ENCODE data around the gene ST3GAL3. TPM values are rescaled to one million over a fixed set of nuclear protein-coding genes. Genes with fewer than 3 reads are reported as not detected.

ST3GAL3 gene
- total RNA-seq, 1 donor from 2014 or later = 25.1 TPM

GRCh38 chr1:43969746-43970466, 262.6 kb downstream of the ST3GAL3 start, which contains the start of gene DPH2:
TSS of gene DPH2 (plus strand) at chr1:43970010. CDS start at chr1:43970176, 166 bp downstream.
- Histone ChIP-seq H3K9me3 (ENCODE audit: control insufficient read depth in 3 of 3, low read length in 3 of 3) (no peaks in the 10 kb centered on the region), H3K27ac (ENCODE audit: low read depth, low read length) (peak within 1 kb of the TSS; percentile 54), H3K4me1 (ENCODE audit: control insufficient read depth in 3 of 3, insufficient read depth in 3 of 3, low read length in 3 of 3) (peaks cover 38 to 48% (median 48%) of the 10 kb centered on the region in 3 donors)

GRCh38 chr1:43970502-43970901, 263.2 kb downstream of the ST3GAL3 start:
- peak overlapping the region; percentile 81 to 91 (median 86) for H3K9ac ChIP-seq (ENCODE audit: low read depth in 1 of 3, low read length in 3 of 3)
- H3K9me3 ChIP-seq (ENCODE audit: control insufficient read depth in 3 of 3, low read length in 3 of 3) = no peaks in the 10 kb centered on the region
- peak overlapping the region; percentile 54 for H3K27ac ChIP-seq (ENCODE audit: low read depth, low read length)
- H3K36me3 ChIP-seq (ENCODE audit: control insufficient read depth in 3 of 3, insufficient read depth in 3 of 3, low read length in 3 of 3) = peaks cover 29 to 45% (median 34%) of the 10 kb centered on the region in 3 donors
- H3K27me3 ChIP-seq (ENCODE audit: control insufficient read depth in 3 of 3, insufficient read depth in 3 of 3, low read length in 3 of 3) = no peaks in the 10 kb centered on the region
- H3K4me3 ChIP-seq (ENCODE audit: low read length in 3 of 3) = peak overlapping the region; percentile 95 to 98 (median 97)
- H3K4me1 ChIP-seq (ENCODE audit: control insufficient read depth in 3 of 3, insufficient read depth in 3 of 3, low read length in 3 of 3) = peaks cover 42 to 51% (median 50%) of the 10 kb centered on the region in 3 donors

More at GRCh38 chr1:43969746-43970466, 262.6 kb downstream of the ST3GAL3 start, which contains the start of gene DPH2:
- peak within 1 kb of the TSS; percentile 95 to 98 (median 97) for H3K4me3 ChIP-seq (ENCODE audit: low read length in 3 of 3)
- H3K36me3 ChIP-seq (ENCODE audit: control insufficient read depth in 3 of 3, insufficient read depth in 3 of 3, low read length in 3 of 3) = peaks cover 33 to 47% (median 38%) of the 10 kb centered on the region in 3 donors
- peak within 1 kb of the TSS; percentile 81 to 91 (median 86) for H3K9ac ChIP-seq (ENCODE audit: low read depth in 1 of 3, low read length in 3 of 3)
- H3K27me3 ChIP-seq (ENCODE audit: control insufficient read depth in 3 of 3, insufficient read depth in 3 of 3, low read length in 3 of 3) = no peaks in the 10 kb centered on the region

DNA sequence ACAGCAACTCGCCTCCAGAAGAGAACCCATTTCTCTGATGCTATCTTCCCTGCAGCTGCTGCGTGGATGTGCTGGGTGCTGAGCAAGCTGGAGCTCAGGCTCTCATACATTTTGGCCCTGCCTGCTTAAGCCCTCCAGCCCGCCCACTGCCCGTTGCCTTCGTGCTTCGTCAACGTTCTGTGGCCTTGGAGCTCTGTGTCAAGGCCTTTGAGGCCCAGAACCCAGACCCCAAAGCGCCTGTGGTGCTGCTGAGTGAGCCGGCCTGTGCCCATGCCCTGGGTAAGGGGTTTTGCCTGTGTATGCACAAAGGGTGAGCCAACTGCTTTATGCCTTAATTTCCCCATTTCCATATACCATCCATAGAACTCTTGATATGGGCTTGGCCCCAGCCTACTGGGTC, 263.6 kb downstream of the ST3GAL3 start:
- H3K4me1 ChIP-seq (ENCODE audit: control insufficient read depth in 3 of 3, insufficient read depth in 3 of 3, low read length in 3 of 3) = peaks cover 46 to 55% (median 54%) of the 10 kb centered on the region in 3 donors
- peak overlapping the region; percentile 54 for H3K27ac ChIP-seq (ENCODE audit: low read depth, low read length)
- H3K9me3 ChIP-seq (ENCODE audit: control insufficient read depth in 3 of 3, low read length in 3 of 3) = no peaks in the 10 kb centered on the region
- H3K9ac ChIP-seq (ENCODE audit: low read depth in 1 of 3, low read length in 3 of 3) = peak overlapping the region; percentile 25 to 91 (median 81)
- H3K4me3 ChIP-seq (ENCODE audit: low read length in 3 of 3) = peak overlapping the region; percentile 95 to 98 (median 97)
- H3K36me3 ChIP-seq (ENCODE audit: control insufficient read depth in 3 of 3, insufficient read depth in 3 of 3, low read length in 3 of 3) = peaks cover 26 to 42% (median 30%) of the 10 kb centered on the region in 3 donors
- H3K27me3 ChIP-seq (ENCODE audit: control insufficient read depth in 3 of 3, insufficient read depth in 3 of 3, low read length in 3 of 3) = no peaks in the 10 kb centered on the region

- no peaks in the 10 kb centered on the region for H3K9me3 ChIP-seq (ENCODE audit: control insufficient read depth in 3 of 3, low read length in 3 of 3)
- peaks cover 24 to 39% (median 27%) of the 10 kb centered on the region in 3 donors for H3K36me3 ChIP-seq (ENCODE audit: control insufficient read depth in 3 of 3, insufficient read depth in 3 of 3, low read length in 3 of 3)
- peak overlapping the region; percentile 54 for H3K27ac ChIP-seq (ENCODE audit: low read depth, low read length)
- H3K4me1 ChIP-seq (ENCODE audit: control insufficient read depth in 3 of 3, insufficient read depth in 3 of 3, low read length in 3 of 3) = peaks cover 51 to 61% (median 60%) of the 10 kb centered on the region in 3 donors
- no peaks in the 10 kb centered on the region for H3K27me3 ChIP-seq (ENCODE audit: control insufficient read depth in 3 of 3, insufficient read depth in 3 of 3, low read length in 3 of 3)
- H3K9ac ChIP-seq (ENCODE audit: low read depth in 1 of 3, low read length in 3 of 3) = peak overlapping the region in 1 of 3 donors; percentile 54
- peak overlapping the region in 1 of 3 donors; percentile 98 for H3K4me3 ChIP-seq (ENCODE audit: low read length in 3 of 3)
These were observed 264.1 kb downstream of the ST3GAL3 start for GRCh38 chr1:43971336-43971980.

- Histone ChIP-seq H3K9ac (ENCODE audit: low read depth in 1 of 3, low read length in 3 of 3) (peak overlapping the region; percentile 80 to 95 (median 94)), H3K4me1 (ENCODE audit: control insufficient read depth in 3 of 3, insufficient read depth in 3 of 3, low read length in 3 of 3) (peaks cover 69 to 84% (median 80%) of the 10 kb centered on the region in 3 donors), H3K27ac (ENCODE audit: low read depth, low read length) (peak overlapping the region; percentile 96), H3K9me3 (ENCODE audit: control insufficient read depth in 3 of 3, low read length in 3 of 3) (no peaks in the 10 kb centered on the region), H3K36me3 (ENCODE audit: control insufficient read depth in 3 of 3, insufficient read depth in 3 of 3, low read length in 3 of 3) (peaks cover 25 to 45% (median 32%) of the 10 kb centered on the region in 3 donors), H3K4me3 (ENCODE audit: low read length in 3 of 3) (peak overlapping the region; percentile 86 to 94 (median 90)), H3K27me3 (ENCODE audit: control insufficient read depth in 3 of 3, insufficient read depth in 3 of 3, low read length in 3 of 3) (no peaks in the 10 kb centered on the region)
These were observed 266.7 kb downstream of the ST3GAL3 start for GRCh38 chr1:43973981-43974442.

DNA sequence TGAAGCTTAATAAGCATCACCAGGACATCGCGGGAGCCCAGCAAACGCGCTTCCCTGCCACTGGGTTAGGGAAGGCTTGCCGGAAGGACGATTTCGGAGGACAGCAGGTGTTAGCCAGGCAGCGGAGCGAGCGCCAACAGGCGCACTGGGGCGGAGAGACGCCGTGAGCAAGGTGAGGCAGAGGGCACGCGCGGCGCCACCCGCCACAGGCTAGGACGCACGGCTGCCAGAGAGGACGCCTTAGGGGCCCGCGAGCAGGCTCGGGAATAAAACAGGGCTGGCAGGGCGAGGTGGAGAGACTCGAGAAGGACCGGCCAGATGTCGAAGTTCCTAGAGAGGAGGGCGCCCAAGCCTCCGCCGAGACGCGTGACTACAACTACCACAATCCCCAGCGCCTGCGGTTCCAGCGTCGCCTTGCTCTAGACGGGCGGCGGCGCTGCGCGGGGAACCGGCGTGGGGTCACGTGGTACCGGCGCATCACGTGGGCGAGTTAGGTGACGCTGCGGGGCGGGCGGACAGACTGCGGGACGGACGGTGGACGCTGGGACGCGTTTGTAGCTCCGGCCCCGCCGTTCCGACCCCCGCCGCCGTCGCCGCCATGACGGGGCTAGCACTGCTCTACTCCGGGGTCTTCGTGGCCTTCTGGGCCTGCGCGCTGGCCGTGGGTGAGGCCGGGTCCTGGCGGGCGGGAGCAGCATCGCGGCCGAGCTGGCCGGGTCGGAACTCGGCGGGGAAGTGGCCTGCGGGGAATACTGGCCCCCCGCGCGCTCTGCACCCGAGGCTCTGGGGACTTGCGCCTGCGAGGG, 267.3 kb downstream of the ST3GAL3 start, which contains the start of gene ATP6V0B:
Gene ATP6V0B, plus strand, starts transcription at position 518 of the 806 bp plus-strand sequence. Its CDS starts 81 bp downstream, at position 599.
- Histone ChIP-seq H3K9me3 (ENCODE audit: control insufficient read depth in 3 of 3, low read length in 3 of 3) (no peaks in the 10 kb centered on the region), H3K4me3 (ENCODE audit: low read length in 3 of 3) (peak within 1 kb of the TSS; percentile 88 to 94 (median 90)), H3K9ac (ENCODE audit: low read depth in 1 of 3, low read length in 3 of 3) (peak within 1 kb of the TSS; percentile 90 to 95 (median 94)), H3K36me3 (ENCODE audit: control insufficient read depth in 3 of 3, insufficient read depth in 3 of 3, low read length in 3 of 3) (peaks cover 25 to 45% (median 32%) of the 10 kb centered on the region in 3 donors), H3K4me1 (ENCODE audit: control insufficient read depth in 3 of 3, insufficient read depth in 3 of 3, low read length in 3 of 3) (peaks cover 66 to 84% (median 79%) of the 10 kb centered on the region in 3 donors), H3K27me3 (ENCODE audit: control insufficient read depth in 3 of 3, insufficient read depth in 3 of 3, low read length in 3 of 3) (no peaks in the 10 kb centered on the region), H3K27ac (ENCODE audit: low read depth, low read length) (peak within 1 kb of the TSS; percentile 96)

DNA sequence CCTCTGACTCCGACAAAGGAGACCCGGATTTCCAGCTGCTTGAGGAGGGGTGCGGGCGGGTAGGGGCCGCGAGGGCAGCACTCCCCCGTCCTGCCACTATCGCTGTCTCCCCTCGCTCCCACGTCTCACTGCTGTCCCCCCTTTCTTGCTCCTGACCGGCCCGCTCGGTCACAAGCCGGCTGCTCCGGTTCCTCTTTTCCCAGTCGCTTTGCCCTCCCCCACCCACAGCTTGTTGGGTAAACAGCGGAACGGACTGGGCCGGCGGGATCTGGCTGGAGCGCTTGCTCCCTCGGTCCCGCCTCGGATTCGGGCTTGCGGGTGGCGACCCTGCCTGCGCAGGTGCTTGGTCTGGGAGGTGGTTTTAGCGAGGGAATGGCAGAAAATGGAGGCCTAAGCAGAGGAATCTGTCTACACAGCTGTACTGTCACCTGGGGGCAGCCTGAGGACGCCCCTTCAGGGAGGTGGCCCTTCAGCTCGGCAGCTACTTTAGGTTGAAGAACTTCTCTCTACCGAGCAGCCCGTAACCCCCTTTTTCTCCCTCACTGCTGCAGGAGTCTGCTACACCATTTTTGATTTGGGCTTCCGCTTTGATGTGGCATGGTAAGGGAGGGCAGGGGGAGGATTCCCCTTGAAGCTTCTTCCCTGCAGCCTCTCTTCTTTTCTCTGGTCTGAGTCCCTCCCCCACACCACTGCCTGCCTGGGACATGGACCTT, 268.1 kb downstream of the ST3GAL3 start:
- peak overlapping the region; percentile 88 to 94 (median 90) for H3K4me3 ChIP-seq (ENCODE audit: low read length in 3 of 3)
- peaks cover 68 to 86% (median 82%) of the 10 kb centered on the region in 3 donors for H3K4me1 ChIP-seq (ENCODE audit: control insufficient read depth in 3 of 3, insufficient read depth in 3 of 3, low read length in 3 of 3)
- peaks cover 25 to 43% (median 32%) of the 10 kb centered on the region in 3 donors for H3K36me3 ChIP-seq (ENCODE audit: control insufficient read depth in 3 of 3, insufficient read depth in 3 of 3, low read length in 3 of 3)
- no peaks in the 10 kb centered on the region for H3K27me3 ChIP-seq (ENCODE audit: control insufficient read depth in 3 of 3, insufficient read depth in 3 of 3, low read length in 3 of 3)
- H3K9ac ChIP-seq (ENCODE audit: low read depth in 1 of 3, low read length in 3 of 3) = peak overlapping the region; percentile 90 to 95 (median 94)
- H3K9me3 ChIP-seq (ENCODE audit: control insufficient read depth in 3 of 3, low read length in 3 of 3) = no peaks in the 10 kb centered on the region
- peak overlapping the region; percentile 96 for H3K27ac ChIP-seq (ENCODE audit: low read depth, low read length)

DNA sequence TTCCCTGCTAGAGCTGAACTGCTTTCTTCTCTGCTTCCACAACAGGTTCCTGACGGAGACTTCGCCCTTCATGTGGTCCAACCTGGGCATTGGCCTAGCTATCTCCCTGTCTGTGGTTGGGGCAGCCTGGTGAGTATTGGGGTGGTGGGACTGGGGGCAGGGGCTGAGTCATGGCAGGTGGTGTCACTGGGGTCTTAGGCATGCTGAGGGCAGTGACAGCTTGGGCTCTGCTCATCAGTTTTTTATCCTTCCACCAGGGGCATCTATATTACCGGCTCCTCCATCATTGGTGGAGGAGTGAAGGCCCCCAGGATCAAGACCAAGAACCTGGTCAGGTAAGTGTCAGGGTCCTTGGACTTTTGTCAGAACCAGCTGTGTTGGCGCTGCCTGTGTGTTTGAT, 268.7 kb downstream of the ST3GAL3 start:
- Histone ChIP-seq H3K27me3 (ENCODE audit: control insufficient read depth in 3 of 3, insufficient read depth in 3 of 3, low read length in 3 of 3) (no peaks in the 10 kb centered on the region), H3K9ac (ENCODE audit: low read depth in 1 of 3, low read length in 3 of 3) (peak overlapping the region in 2 of 3 donors; percentile 94 to 95), H3K9me3 (ENCODE audit: control insufficient read depth in 3 of 3, low read length in 3 of 3) (no peaks in the 10 kb centered on the region), H3K36me3 (ENCODE audit: control insufficient read depth in 3 of 3, insufficient read depth in 3 of 3, low read length in 3 of 3) (peaks cover 25 to 39% (median 32%) of the 10 kb centered on the region in 3 donors), H3K27ac (ENCODE audit: low read depth, low read length) (peak overlapping the region; percentile 96), H3K4me3 (ENCODE audit: low read length in 3 of 3) (peak overlapping the region; percentile 88 to 94 (median 90)), H3K4me1 (ENCODE audit: control insufficient read depth in 3 of 3, insufficient read depth in 3 of 3, low read length in 3 of 3) (peaks cover 64 to 86% (median 78%) of the 10 kb centered on the region in 3 donors)

Data from skeletal muscle tissue (tissue), 4 donors.